Choroid plexus epithelial cell (primary cell): ENCODE measurements around the gene RABGAP1L.

Experiments used
- DNase-seq: peaks from one replicate; pipeline ENCODE4 v3.0.0-alpha.2; 2010; ENCODE audit warnings: low read depth
- H3K4me3 ChIP-seq: 2 replicates; pipeline ENCODE4 v1.5.1; 2011; ENCODE audit warnings: low read depth, mild to moderate bottlenecking, control low read depth, low read length, moderate library complexity
- TF ChIP-seq, protein P1 (sequence below): conservative IDR thresholded peaks from 2 replicates; pipeline ENCODE4 v1.5.1; 2011; ENCODE audit warnings: low read depth, mild to moderate bottlenecking, control low read depth, inconsistent platforms, low read length, moderate library complexity

The RABGAP1L gene

DNA sequence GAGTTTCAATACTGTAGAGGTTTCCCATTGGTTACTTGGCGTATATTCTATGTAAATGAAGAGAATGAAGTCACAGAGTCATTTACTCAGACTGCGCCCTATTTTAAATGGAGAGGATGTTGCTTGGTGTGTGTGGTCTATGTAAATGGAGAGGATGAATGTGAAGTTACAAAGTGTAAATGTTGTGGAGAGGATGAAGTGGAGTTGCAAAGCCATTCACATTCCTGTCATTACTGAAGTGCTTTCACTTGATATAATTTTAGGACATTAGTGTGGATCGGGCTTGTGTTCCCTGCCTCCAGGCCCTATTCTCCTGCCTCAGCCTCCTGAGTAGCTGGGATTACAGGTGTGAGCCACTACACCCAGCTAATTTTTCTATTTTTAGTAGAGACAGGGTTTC, 741.0 kb downstream of the RABGAP1L start:
- H3K4me3 ChIP-seq = no peak overlapping the region
- DNase-seq = no peak
- TF ChIP-seq, protein P1, sequence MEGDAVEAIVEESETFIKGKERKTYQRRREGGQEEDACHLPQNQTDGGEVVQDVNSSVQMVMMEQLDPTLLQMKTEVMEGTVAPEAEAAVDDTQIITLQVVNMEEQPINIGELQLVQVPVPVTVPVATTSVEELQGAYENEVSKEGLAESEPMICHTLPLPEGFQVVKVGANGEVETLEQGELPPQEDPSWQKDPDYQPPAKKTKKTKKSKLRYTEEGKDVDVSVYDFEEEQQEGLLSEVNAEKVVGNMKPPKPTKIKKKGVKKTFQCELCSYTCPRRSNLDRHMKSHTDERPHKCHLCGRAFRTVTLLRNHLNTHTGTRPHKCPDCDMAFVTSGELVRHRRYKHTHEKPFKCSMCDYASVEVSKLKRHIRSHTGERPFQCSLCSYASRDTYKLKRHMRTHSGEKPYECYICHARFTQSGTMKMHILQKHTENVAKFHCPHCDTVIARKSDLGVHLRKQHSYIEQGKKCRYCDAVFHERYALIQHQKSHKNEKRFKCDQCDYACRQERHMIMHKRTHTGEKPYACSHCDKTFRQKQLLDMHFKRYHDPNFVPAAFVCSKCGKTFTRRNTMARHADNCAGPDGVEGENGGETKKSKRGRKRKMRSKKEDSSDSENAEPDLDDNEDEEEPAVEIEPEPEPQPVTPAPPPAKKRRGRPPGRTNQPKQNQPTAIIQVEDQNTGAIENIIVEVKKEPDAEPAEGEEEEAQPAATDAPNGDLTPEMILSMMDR = no peak

DNA sequence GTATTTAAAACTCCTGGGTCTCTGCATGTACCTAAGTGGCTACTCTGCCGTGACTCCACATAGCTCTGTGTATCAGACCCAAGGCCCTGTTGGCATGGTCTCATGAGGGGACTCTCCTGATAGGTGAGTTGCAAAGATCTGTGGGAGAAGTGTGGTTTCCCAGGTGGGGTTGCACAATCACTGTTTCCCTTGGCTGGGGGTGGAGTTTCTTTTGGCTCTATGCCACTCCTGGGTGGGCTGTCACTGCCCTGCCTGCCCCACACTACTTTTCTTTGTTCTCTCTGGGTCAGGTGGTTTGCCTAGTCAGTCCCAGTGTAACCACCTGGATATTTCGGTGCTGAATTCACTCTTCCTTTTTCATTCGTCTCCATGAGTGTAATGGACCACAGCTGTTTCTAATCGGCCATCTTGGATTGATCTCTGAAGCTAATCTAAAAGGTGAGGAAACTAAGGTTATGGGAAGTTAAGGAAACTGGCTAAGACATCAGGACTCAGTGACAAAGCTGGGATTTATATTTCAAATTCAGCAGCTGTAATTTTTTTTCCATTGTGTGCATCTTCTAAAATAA, 743.3 kb downstream of the RABGAP1L start:
- TF ChIP-seq, protein P1 = no peak
- DNase-seq = peak; percentile 8

DNA sequence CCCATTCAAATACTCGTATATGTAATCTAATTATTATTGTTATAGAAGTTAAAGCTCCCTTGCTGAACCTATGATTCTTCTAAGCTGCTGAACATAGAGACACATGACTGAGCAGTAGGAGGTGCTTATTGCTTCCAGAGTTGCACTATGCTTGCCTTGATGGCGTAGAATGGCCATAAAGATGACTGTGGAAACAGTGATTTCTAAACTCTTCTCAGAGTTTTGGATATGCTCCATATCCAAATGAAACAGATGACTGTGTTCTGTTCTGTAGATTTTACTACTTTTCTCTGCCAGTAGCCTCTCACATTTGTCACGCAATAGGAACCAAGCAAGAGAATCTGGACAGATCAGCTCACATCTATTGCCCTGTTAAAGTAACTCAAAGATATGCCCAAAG, 752.3 kb downstream of the RABGAP1L start:
- no peak overlapping the region for H3K4me3 ChIP-seq
- no peak for DNase-seq
- TF ChIP-seq, protein P1 = no peak

More for the DNA sequence above, 743.3 kb downstream of the RABGAP1L start:
- H3K4me3 ChIP-seq = no peak overlapping the region

DNA sequence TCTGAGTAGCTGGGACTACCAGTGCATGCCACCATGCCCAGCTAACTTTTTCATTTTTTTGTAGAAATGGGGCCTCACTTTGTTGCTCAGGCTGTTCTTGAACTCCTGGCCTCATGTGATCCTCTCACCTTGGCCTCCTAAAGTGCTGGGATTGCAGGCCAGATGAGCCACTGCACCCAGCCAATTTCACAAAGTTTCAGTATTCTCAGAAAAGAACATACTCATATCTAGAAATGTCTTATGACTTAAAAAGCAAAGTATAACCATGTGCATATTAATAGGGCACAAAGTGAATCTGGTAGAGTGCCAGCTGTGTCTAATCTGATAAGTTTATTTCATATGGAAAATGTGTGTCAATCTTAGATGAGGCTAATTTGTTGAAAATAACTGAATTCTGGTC, 752.9 kb downstream of the RABGAP1L start:
- TF ChIP-seq, protein P1 = no peak
- peak; percentile 4 for DNase-seq
- no peak overlapping the region for H3K4me3 ChIP-seq

DNA sequence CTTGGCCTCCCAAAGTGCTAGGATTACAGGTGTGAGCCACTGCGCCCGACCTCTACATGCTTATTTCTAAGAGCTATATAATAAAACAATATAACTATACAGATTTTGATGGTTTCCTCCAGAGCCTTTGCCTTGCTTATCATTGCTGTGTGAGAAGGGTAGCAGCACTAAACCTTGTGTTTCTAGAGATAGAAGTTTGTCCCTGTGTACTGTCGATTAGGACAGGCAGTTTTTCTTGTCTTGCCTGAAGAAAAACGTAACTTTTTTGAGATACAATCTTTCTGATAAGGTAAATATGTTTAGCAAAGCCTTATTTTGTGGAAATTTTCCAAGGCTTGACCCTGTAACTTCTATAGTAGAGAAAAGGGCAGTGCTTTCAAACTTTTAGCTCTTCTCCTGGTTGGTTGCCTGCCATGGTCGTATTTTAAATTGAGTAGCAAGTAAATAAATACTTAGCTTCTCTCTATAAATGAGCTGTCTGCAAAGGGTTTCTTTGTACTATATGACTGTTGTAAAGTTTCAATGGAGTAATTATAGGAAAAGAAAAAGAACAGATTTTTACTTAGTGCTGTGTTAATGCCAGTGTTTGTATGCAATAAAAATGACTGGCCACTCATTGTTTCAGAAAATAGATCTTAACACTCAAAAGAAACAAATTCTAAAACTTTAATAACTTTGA, 754.0 kb downstream of the RABGAP1L start:
- DNase-seq = no peak
- H3K4me3 ChIP-seq = no peak overlapping the region
- TF ChIP-seq, protein P1 = no peak

DNA sequence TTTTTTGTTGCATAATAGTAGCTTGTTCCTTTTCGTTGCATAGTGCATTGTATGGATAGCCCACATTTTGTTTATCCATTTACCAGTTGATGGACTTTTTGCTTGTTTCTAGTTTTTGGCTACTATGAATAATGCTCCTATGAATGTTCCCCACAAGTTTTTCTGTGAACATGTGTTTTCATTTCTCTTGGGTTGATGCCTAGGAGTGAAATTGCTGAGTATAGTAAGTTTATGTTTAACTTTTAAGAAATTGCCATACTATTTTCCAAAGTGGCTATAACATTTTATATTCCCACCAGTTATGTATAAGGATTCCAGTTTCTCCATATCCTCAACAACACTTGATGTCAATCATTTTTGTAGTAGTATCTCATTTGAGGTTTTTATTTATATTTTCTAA, 755.7 kb downstream of the RABGAP1L start:
- no peak for DNase-seq
- no peak overlapping the region for H3K4me3 ChIP-seq
- TF ChIP-seq, protein P1 = no peak

DNA sequence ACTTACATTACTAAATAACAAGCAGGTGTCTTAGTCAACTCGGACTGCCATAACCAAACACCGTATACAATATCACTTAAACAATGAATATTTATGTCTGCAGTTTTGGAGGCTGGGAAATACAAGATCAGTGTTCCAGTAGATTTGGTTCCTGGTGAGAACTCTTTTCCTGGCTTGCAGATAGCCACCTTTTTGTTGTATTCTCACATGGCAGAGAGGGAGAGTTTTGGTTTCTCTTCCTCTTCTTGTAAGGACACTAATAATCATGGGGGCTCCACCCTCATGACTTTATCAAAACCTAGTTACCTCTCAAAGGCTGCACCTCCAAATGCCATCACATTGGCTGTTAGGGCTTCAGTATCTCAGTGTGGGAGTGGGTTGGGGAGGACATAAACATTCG, 757.5 kb downstream of the RABGAP1L start:
- DNase-seq = no peak
- H3K4me3 ChIP-seq = no peak overlapping the region
- TF ChIP-seq, protein P1 = no peak
